Measurements from ENCODE around the gene SLC44A1. TPM values are rescaled to one million over a fixed set of nuclear protein-coding genes. Genes with fewer than 3 reads are reported as not detected.
A peak's percentile ranks its signal among the peaks of the same experiment; 100 is the strongest.

SLC44A1 gene
- polyA plus RNA-seq, 3 donors = 47.1 to 50.2 (median 49.7) TPM

GRCh38 chr9:105316703-105317102 lies 72.3 kb downstream of the SLC44A1 start:
- DNase-seq (ENCODE audit: extremely low read depth in 1 of 11, low read depth in 9 of 11, low spot score in 4 of 11) = no peak

DNA sequence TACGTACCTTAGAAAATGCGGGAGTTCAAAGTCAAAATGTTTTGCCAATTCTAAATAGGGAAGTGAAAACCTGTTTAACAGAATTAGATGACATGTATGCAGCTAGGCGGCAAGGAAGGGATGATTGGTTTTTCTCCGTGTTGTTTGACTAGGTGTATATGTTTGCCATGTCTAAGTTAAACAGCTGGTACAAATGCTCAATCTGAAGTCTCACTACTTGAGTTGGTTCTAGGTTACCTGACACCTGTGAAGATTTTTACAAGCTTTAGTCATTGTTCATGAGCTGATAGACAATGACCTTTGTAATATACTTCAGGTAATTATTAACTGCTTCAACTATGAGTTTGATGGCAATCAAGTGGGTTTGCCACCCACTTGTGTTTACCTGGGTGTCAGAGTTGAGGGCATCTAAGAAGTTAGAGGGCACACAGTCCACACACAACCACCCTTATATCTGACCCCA lies 74.3 kb downstream of the SLC44A1 start:
- no peak for DNase-seq (ENCODE audit: extremely low read depth in 1 of 11, low read depth in 9 of 11, low spot score in 4 of 11)

- peak in 1 of 11 donors; percentile 15 for DNase-seq (ENCODE audit: extremely low read depth in 1 of 11, low read depth in 9 of 11, low spot score in 4 of 11)
Measured at GRCh38 chr9:105319202-105319813, 74.9 kb downstream of the SLC44A1 start.

DNA sequence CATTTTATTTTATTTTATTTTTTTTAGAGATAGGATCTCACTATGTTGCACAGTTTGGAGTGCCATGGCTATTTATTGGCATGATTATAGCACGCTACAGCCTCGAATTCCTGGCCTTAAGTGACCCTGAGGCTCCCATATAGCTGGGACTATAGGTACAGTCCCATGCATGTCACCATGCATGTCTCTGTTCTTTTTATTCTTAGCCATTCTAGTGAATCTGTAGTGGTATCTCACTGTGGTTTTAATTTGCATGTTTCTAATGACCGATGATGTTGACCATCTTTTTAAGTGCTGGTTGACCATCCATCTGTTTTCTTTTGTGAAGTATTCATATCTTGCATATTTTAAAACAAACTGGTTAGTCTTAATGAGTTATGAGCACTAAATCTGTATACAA lies 76.1 kb downstream of the SLC44A1 start:
- no peak for DNase-seq (ENCODE audit: extremely low read depth in 1 of 11, low read depth in 9 of 11, low spot score in 4 of 11)

GRCh38 chr9:105328296-105328695 lies 83.8 kb downstream of the SLC44A1 start:
- DNase-seq (ENCODE audit: extremely low read depth in 1 of 11, low read depth in 9 of 11, low spot score in 4 of 11) = no peak

DNA sequence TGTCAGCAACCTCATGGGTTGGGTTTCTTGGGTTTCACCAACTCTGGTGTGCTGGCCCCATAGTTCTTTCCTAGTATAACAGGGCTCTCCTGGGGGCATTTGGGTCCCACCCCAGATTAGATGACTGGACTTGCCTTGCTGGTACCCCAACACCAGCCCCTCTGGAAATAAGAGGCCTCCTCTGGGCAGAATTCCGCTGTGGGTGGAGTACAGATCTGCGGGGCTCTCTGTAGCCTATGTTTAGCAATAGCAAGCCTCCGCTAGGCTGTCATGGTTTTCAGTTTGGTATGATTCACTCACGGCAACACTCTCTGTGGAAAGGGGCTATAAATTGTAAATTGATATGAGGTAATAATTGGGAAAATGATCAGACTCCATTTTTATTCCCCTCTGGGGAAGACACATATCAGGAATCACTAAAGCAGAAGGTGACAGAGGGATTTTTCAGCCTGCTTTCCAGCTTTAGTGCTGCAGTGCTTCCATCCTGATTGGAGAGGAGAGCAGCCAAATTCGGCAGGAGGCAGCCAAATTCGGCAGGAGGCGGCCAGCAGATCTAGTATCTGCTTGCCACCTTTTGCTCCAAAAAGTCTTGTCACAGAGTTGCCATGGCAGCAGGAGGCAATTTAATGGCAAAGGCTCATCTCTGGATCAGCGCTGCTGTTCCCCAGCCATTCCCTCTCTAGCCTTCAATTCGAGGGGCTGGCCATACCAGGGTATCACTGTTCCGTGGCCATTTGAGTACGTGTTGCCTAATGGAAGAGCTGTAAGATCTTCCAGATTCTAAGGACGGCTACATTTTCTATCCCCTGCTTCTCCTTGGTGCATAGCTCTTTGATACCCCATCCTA lies 84.6 kb downstream of the SLC44A1 start:
- no peak for DNase-seq (ENCODE audit: extremely low read depth in 1 of 11, low read depth in 9 of 11, low spot score in 4 of 11)

DNA sequence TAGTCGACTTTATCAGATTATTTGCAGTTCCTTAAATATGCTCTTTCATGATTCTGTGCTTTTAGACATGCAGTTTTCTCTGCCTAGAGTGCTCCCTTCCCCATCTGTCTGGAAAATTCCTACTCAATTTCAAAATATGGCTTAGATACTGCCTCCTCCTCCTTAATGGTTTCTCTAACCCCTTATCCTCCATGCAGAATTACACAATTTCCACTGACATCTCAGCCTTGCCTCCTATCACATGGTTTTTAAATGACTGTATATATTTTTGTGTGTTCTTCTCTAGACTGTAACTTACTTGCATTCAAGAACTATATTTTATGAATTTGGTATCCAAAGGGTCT lies 85.2 kb downstream of the SLC44A1 start:
- DNase-seq (ENCODE audit: extremely low read depth in 1 of 11, low read depth in 9 of 11, low spot score in 4 of 11) = no peak

- DNase-seq (ENCODE audit: extremely low read depth in 1 of 11, low read depth in 9 of 11, low spot score in 4 of 11) = no peak
Measured at GRCh38 chr9:105330201-105330600, 85.8 kb downstream of the SLC44A1 start.

DNA sequence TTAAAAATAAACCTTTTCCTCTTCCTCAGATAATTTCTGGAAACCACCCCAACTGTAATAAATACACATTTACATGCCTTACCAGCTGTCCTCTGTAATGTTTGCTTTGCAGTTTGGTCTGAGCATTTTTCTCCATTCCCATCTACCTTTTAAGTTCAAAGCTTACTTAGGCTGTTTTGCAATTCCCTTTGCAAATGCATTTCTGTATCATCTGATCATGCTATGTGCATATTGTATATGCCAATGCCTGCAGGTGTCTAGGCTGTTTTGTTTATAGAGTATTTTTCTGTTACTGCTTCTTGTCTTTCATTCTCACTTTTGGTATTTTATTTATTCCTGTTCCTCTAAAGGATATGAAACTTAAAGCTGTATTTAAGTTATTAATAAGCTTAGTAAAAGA lies 86.3 kb downstream of the SLC44A1 start:
- DNase-seq (ENCODE audit: extremely low read depth in 1 of 11, low read depth in 9 of 11, low spot score in 4 of 11) = no peak

- no peak for DNase-seq (ENCODE audit: extremely low read depth in 1 of 11, low read depth in 9 of 11, low spot score in 4 of 11)
Measured at GRCh38 chr9:105331160-105331559, 86.7 kb downstream of the SLC44A1 start.

- no peak for DNase-seq (ENCODE audit: extremely low read depth in 1 of 11, low read depth in 9 of 11, low spot score in 4 of 11)
Measured at GRCh38 chr9:105331755-105332154, 87.3 kb downstream of the SLC44A1 start.

DNA sequence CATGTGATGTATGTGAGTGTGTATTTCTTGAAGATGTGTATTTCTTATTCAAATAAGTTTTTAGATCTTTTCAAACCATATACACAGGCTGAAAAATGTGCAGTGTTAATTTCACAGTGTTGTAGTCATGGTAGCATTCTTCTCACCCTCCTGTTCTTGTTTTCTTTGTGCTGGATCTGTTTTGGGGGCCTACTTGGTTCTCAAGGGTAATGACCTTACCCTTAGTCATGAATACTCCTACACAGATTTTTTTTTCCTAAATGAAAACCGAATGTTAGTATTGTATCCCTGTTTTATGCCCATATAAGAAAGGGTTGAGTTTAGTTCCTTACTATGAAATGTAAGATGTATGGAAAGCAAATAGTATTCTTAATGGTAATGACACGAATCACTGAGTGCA lies 88.0 kb downstream of the SLC44A1 start:
- no peak for DNase-seq (ENCODE audit: extremely low read depth in 1 of 11, low read depth in 9 of 11, low spot score in 4 of 11)

DNA sequence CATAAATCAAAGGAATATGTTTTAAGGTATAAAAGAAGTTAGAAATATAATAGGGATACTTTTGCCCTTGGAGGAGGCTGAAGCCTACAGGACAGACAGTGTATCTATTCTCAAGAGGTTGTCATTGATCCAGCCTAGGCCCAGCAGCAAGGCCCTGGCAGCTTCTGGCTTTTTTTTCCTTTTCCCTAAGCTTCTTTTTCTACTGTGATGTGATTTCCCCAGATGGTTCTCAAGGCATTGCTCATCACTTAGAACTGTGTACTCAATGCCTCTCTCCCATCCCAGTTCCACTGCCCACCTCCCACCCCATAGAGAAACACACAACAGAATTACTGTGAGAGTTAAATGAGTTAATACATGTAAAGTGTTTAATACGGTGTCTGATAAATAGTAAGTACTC lies 88.6 kb downstream of the SLC44A1 start:
- DNase-seq (ENCODE audit: extremely low read depth in 1 of 11, low read depth in 9 of 11, low spot score in 4 of 11) = no peak

DNA sequence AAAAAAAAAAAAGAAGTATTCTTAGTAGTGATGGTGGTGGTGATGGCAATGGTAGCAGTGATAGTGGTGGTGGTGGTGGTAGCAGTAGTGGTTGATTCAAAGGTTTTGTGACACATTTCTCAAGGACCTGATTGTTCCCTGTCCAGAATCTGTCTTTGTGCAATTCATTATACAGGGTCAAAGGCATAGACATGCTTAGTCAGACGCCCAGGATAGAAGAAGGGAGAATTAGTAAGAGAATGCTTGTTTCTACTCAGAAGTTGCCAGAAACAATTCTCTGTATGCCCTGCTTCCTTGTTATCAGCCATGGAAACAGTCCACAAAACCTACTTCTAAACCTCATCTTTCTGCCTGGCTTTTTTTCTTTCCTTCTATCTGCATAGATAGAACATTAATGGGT lies 89.4 kb downstream of the SLC44A1 start:
- no peak for DNase-seq (ENCODE audit: extremely low read depth in 1 of 11, low read depth in 9 of 11, low spot score in 4 of 11)

GRCh38 chr9:105338308-105338707 lies 93.9 kb downstream of the SLC44A1 start:
- no peak for DNase-seq (ENCODE audit: extremely low read depth in 1 of 11, low read depth in 9 of 11, low spot score in 4 of 11)

GRCh38 chr9:105339849-105340248 lies 95.4 kb downstream of the SLC44A1 start:
- DNase-seq (ENCODE audit: extremely low read depth in 1 of 11, low read depth in 9 of 11, low spot score in 4 of 11) = no peak

DNA sequence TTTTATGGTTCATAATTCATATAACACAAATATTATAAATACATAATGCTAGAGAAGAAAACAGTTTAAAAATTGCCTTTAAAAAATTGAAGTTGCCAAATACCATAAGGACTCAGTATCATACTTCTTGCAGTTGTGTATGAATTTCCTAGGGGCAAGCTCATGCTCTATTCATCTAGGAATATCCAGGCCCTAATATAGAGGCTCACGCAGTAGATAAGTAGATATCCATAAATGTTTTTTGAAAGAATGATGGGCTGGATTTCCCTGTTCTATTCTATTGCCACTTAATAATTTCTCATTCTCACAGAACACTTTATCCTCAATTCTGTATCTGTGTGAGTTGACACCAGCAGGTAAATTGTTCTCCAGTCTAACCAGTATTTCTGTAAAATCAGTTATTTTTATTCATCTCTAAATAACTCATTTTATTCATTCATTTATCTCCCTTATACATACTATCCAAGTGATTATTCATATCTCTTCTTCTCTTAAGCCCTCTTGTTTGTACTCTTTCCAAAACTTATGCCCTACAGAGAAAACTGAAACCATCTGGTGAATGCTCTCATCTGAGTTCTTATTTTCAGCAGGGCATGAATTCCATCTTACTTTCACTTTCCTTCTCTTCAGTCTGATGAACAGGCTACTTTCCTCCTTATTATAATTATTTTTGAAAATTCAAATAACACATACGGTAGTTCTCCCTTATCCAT lies 97.1 kb downstream of the SLC44A1 start:
- DNase-seq (ENCODE audit: extremely low read depth in 1 of 11, low read depth in 9 of 11, low spot score in 4 of 11) = peak in 1 of 11 donors; percentile 1

- no peak for DNase-seq (ENCODE audit: extremely low read depth in 1 of 11, low read depth in 9 of 11, low spot score in 4 of 11)
Measured at GRCh38 chr9:105342147-105342505, 97.7 kb downstream of the SLC44A1 start.

- DNase-seq (ENCODE audit: extremely low read depth in 1 of 11, low read depth in 9 of 11, low spot score in 4 of 11) = no peak
Measured at GRCh38 chr9:105344283-105344682, 99.8 kb downstream of the SLC44A1 start.

DNA sequence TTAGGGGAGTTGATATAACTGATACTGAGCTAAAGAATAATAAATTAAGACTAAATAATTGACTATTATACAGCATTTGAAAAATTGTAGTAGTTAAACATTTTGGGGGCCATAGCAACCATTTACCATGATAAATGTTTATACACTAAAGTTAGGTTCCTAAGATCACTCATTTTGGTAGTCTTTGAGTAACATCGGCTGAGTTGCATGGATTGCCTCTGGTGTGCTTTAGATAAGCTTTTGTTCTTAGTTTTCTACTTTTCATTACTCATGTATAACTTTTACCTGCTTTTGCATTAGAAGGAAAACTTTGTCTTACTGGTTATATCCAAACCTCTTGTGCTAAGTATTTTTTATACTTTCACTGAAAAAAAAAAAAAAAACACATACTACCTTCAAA lies 101.2 kb downstream of the SLC44A1 start:
- DNase-seq (ENCODE audit: extremely low read depth in 1 of 11, low read depth in 9 of 11, low spot score in 4 of 11) = no peak

All from renal cortex interstitium (tissue), 11 donors.